HG03196 (cell line): ENCODE measurements around the gene RGL2.

Experiments used
- ATAC-seq: cut with Tn5 transposase; IDR thresholded peaks from one replicate; pipeline ENCODE4 v1.9.1; 2021; ENCODE audit not compliant: unreplicated experiment

Gene RGL2

DNA sequence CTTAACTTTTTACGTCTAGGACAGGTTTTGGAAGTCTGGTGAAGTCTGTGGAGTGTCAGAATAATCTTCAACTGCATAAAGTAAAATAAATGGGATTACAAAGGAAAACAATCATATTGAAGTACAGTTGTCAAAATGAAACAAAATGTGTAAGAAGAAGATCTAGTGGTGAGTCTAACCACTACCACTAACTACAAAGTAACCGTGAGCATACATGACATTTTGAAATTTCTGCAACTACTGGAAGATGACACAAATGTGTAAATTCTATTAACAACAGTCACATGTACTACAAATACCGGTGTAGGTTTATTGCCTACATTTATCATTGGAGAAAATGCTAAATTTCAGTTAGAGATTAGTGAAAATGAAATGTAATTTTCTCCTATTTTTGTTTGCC lies 56.8 kb downstream of the RGL2 start:
- ATAC-seq = no peak
